H1 (cell line): ENCODE data around the gene PTGFR.

Source experiments
- CEBPB ChIP-seq: IDR thresholded peaks from 2 replicates; pipeline ENCODE4 v1.6.1; 2012; ENCODE audit warnings: low read depth, low read length
- CHD2 ChIP-seq: IDR thresholded peaks from 2 replicates; pipeline ENCODE4 v1.6.1; 2012; ENCODE audit warnings: low read length, improper control_type of control experiment
- CTBP2 ChIP-seq: IDR thresholded peaks from 2 replicates; pipeline ENCODE4 v1.7.0; 2011; ENCODE audit warnings: borderline replicate concordance, mild to moderate bottlenecking, moderate library complexity, mixed read lengths, low read length; ENCODE audit not compliant: insufficient read depth, insufficient read length
- NANOG ChIP-seq: IDR thresholded peaks from 2 replicates; pipeline ENCODE4 v1.6.1; 2011; ENCODE audit warnings: low read length, low read depth, mild to moderate bottlenecking, inconsistent platforms; ENCODE audit not compliant: insufficient read depth, poor library complexity, severe bottlenecking
- POLR2A ChIP-seq, 2 experiments: IDR thresholded peaks; 1 replicate in 1 of 2; 2 replicates in 1 of 2; pipeline ENCODE4 v1.6.1; 2011; ENCODE audit warnings: low read depth in 2 of 2, low read length in 2 of 2, mild to moderate bottlenecking in 2 of 2; ENCODE audit errors: control extremely low read depth in 1 of 2
- POLR2AphosphoS5 ChIP-seq: IDR thresholded peaks from 2 replicates; pipeline ENCODE4 v1.6.1; 2011; ENCODE audit warnings: low read depth, low read length
- RAD21 ChIP-seq, 2 experiments: IDR thresholded peaks in 1 of 2; conservative IDR thresholded peaks in 1 of 2; 2 replicates each; pipeline ENCODE4 v1.6.1; 2011; ENCODE audit warnings: low read depth in 2 of 2, low read length in 2 of 2, improper control_type of control experiment in 1 of 2, inconsistent platforms in 1 of 2, mild to moderate bottlenecking in 1 of 2, moderate library complexity in 1 of 2
- RFX5 ChIP-seq: IDR thresholded peaks from 2 replicates; pipeline ENCODE4 v1.6.1; 2011; ENCODE audit warnings: low read depth, low read length, improper control_type of control experiment, borderline replicate concordance
- SRF ChIP-seq: IDR thresholded peaks from 2 replicates; pipeline ENCODE4 v1.6.1; 2011; ENCODE audit warnings: mild to moderate bottlenecking, low read depth, low read length, moderate library complexity
- TF ChIP-seq, protein P1 (sequence below), 3 experiments: IDR thresholded peaks; 1 replicate in 2 of 3; 2 replicates in 1 of 3; pipeline versions ENCODE4 v1.5.1 to v1.6.1; 2011; ENCODE audit warnings: low read length in 3 of 3, mild to moderate bottlenecking in 3 of 3, inconsistent platforms in 2 of 3, low read depth in 1 of 3, moderate library complexity in 1 of 3; ENCODE audit not compliant: insufficient read depth in 1 of 3; ENCODE audit errors: control extremely low read depth in 1 of 3

- TF ChIP-seq CEBPB (no peak), CHD2 (no peak), POLR2A (IDR thresholded peaks at IDR 0.05; ENCODE audit: control extremely low read depth in 1 of 2, low read depth in 2 of 2, low read length in 2 of 2) (no peak), POLR2AphosphoS5 (no peak), RFX5 (no peak), SRF (no peak), NANOG (no peak), CTBP2 (no peak), RAD21 (IDR thresholded peaks at IDR 0.05 in 1 of 2, conservative IDR thresholded peaks at IDR 0.05 in 1 of 2; ENCODE audit: low read depth in 2 of 2, low read length in 2 of 2) (no peak)
- TF ChIP-seq, protein P1, sequence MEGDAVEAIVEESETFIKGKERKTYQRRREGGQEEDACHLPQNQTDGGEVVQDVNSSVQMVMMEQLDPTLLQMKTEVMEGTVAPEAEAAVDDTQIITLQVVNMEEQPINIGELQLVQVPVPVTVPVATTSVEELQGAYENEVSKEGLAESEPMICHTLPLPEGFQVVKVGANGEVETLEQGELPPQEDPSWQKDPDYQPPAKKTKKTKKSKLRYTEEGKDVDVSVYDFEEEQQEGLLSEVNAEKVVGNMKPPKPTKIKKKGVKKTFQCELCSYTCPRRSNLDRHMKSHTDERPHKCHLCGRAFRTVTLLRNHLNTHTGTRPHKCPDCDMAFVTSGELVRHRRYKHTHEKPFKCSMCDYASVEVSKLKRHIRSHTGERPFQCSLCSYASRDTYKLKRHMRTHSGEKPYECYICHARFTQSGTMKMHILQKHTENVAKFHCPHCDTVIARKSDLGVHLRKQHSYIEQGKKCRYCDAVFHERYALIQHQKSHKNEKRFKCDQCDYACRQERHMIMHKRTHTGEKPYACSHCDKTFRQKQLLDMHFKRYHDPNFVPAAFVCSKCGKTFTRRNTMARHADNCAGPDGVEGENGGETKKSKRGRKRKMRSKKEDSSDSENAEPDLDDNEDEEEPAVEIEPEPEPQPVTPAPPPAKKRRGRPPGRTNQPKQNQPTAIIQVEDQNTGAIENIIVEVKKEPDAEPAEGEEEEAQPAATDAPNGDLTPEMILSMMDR (IDR thresholded peaks at IDR 0.05; ENCODE audit: control extremely low read depth in 1 of 3, insufficient read depth in 1 of 3, low read depth in 1 of 3, low read length in 3 of 3): no peak
Measured at GRCh38 chr1:78547081-78547480, 56.3 kb downstream of the PTGFR start.
